Measurements from ENCODE around the gene BAZ1B.

DNA sequence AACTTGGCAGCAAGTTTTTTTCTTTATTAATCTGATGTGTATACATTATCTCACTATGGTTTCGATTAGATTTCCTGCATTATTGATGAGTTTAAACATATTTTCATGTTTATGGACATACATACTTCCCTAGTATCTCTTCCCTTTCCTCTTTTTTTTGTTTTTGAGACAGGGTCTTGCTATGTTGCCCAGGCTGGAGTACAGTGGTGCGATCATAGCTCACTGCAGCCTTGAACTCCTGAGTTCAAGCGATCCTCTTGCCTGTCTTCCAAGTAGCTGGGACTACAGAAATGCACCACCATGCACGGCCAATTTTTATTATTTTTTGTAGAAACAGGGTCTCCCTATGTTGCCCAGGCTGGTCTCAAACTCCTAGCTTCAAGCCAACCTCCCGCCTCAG, 18.9 kb downstream of the BAZ1B start:
- TF ChIP-seq, protein P1, sequence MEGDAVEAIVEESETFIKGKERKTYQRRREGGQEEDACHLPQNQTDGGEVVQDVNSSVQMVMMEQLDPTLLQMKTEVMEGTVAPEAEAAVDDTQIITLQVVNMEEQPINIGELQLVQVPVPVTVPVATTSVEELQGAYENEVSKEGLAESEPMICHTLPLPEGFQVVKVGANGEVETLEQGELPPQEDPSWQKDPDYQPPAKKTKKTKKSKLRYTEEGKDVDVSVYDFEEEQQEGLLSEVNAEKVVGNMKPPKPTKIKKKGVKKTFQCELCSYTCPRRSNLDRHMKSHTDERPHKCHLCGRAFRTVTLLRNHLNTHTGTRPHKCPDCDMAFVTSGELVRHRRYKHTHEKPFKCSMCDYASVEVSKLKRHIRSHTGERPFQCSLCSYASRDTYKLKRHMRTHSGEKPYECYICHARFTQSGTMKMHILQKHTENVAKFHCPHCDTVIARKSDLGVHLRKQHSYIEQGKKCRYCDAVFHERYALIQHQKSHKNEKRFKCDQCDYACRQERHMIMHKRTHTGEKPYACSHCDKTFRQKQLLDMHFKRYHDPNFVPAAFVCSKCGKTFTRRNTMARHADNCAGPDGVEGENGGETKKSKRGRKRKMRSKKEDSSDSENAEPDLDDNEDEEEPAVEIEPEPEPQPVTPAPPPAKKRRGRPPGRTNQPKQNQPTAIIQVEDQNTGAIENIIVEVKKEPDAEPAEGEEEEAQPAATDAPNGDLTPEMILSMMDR (IDR thresholded peaks at IDR 0.05; ENCODE audit: low read depth, low read length): no peak
- TF ChIP-seq POLR2A (IDR thresholded peaks at IDR 0.05; ENCODE audit: extremely low read depth, insufficient read length) (no peak), MYC (IDR thresholded peaks at IDR 0.05; ENCODE audit: low read depth, low read length) (no peak)
